Fibroblast of skin of scalp (primary cell): Measurements from ENCODE around the gene ANKRD13D.

Experiments used
- DNase-seq: peaks from one replicate; pipeline ENCODE4 v3.0.0-alpha.2; 2013

The ANKRD13D gene

GRCh38 chr11:67261946-67262681, 27.0 kb upstream of the ANKRD13D start:
- DNase-seq = no peak

- peak; percentile 80 for DNase-seq
Measured at GRCh38 chr11:67262731-67263675, 26.1 kb upstream of the ANKRD13D start.

GRCh38 chr11:67264260-67264659, 24.8 kb upstream of the ANKRD13D start:
- DNase-seq = no peak

GRCh38 chr11:67264877-67265632, 24.0 kb upstream of the ANKRD13D start:
- no peak for DNase-seq

GRCh38 chr11:67265633-67266448, 23.3 kb upstream of the ANKRD13D start:
- DNase-seq = peak; percentile 62

- peak; percentile 47 for DNase-seq
Measured at GRCh38 chr11:67266449-67267187, 22.5 kb upstream of the ANKRD13D start, which contains the start of gene GRK2. TSS of gene GRK2 (plus strand) at chr11:67266473. CDS start at chr11:67266700, 227 bp downstream.

GRCh38 chr11:67267188-67268080, 21.7 kb upstream of the ANKRD13D start:
- DNase-seq = no peak

- DNase-seq = no peak
Measured at GRCh38 chr11:67268081-67268961, 20.8 kb upstream of the ANKRD13D start.

GRCh38 chr11:67268962-67269268, 20.2 kb upstream of the ANKRD13D start:
- no peak for DNase-seq

GRCh38 chr11:67269401-67270255, 19.5 kb upstream of the ANKRD13D start:
- no peak for DNase-seq

GRCh38 chr11:67270256-67271204, 18.6 kb upstream of the ANKRD13D start:
- no peak for DNase-seq

- no peak for DNase-seq
Measured at GRCh38 chr11:67271205-67271540, 17.9 kb upstream of the ANKRD13D start.

- no peak for DNase-seq
Measured at GRCh38 chr11:67271541-67272284, 17.4 kb upstream of the ANKRD13D start.

- no peak for DNase-seq
Measured at GRCh38 chr11:67272327-67273259, 16.5 kb upstream of the ANKRD13D start.
